Sigmoid colon (tissue), 4 donors: ENCODE measurements around the gene GALNT18.
A peak's percentile ranks its signal among the peaks of the same experiment; 100 is the strongest.

ENCODE experiments used
- CTCF ChIP-seq, 4 experiments: fragments of 450-650 bp in 3 of 4; fragments of 200-600 bp in 1 of 4; IDR thresholded peaks; one replicate each; pipeline ENCODE4 v1.5.1; 2016 to 2019; ENCODE audit warnings: antibody characterized with exemption in 4 of 4, mild to moderate bottlenecking in 3 of 4, moderate library complexity in 2 of 4
- EP300 ChIP-seq, 4 donors: sonication (generic); formaldehyde crosslinking; IDR thresholded peaks; one replicate each; pipeline ENCODE4 v1.6.1; 2017; ENCODE audit warnings: antibody characterized with exemption in 4 of 4
- POLR2A ChIP-seq, 2 donors: fragments of 450-650 bp; IDR thresholded peaks; one replicate each; pipeline ENCODE4 v1.6.1; 2016; ENCODE audit warnings: antibody characterized with exemption in 2 of 2, mild to moderate bottlenecking in 2 of 2, moderate library complexity in 2 of 2

- TF ChIP-seq CTCF (IDR thresholded peaks at IDR 0.05), result peak in 2 of 4 experiments; percentile 31 to 33
- no peak for TF ChIP-seq POLR2A (IDR thresholded peaks at IDR 0.05)
- TF ChIP-seq EP300 (IDR thresholded peaks at IDR 0.05), result no peak
Observed at GRCh38 chr11:11635443-11635842, 13.6 kb upstream of the GALNT18 start.
